Measurements from ENCODE around the gene ITPRID1.

The ITPRID1 gene

GRCh38 chr7:31487071-31487470 lies 26.8 kb upstream of the ITPRID1 start:
- Histone ChIP-seq H3K36me3 (ENCODE audit: control insufficient read depth in 1 of 2, insufficient read depth in 2 of 2, low read length in 2 of 2) (no peaks in the 10 kb centered on the region), H3K27ac (ENCODE audit: low read depth, low read length) (no peak overlapping the region), H3K4me3 (ENCODE audit: low read depth in 1 of 2, low read length in 2 of 2) (no peak overlapping the region), H3K27me3 (ENCODE audit: control insufficient read depth in 1 of 2, insufficient read depth in 2 of 2, low read length in 2 of 2) (no peaks in the 10 kb centered on the region), H3K9ac (ENCODE audit: low read depth in 1 of 2, low read length in 2 of 2) (no peak overlapping the region), H3K9me3 (ENCODE audit: control insufficient read depth in 1 of 2, low read length in 2 of 2) (no peaks in the 10 kb centered on the region), H3K4me1 (ENCODE audit: control insufficient read depth in 1 of 2, insufficient read depth in 2 of 2, low read length in 2 of 2) (no peaks in the 10 kb centered on the region)

DNA sequence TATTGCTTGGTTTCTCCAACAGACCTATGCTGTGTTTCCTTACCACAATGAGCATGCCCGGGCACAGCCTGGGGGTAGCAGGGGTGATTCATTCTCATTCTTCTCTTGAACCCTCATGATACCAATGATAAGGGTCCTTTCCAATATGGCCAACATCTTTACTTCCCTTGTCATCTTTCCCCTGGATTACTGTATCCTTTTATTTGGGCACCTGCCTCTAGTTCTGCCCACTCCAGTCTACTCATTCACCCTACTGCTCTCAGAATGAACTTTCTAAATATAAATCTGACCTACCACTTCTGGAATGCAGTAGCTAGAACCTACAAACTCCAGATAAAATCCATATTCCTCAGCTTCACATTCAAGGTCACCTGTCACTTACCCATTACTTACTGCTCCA lies 26.4 kb upstream of the ITPRID1 start:
- Histone ChIP-seq H3K9ac (ENCODE audit: low read depth in 1 of 2, low read length in 2 of 2) (no peak overlapping the region), H3K4me3 (ENCODE audit: low read depth in 1 of 2, low read length in 2 of 2) (no peak overlapping the region), H3K4me1 (ENCODE audit: control insufficient read depth in 1 of 2, insufficient read depth in 2 of 2, low read length in 2 of 2) (no peaks in the 10 kb centered on the region), H3K9me3 (ENCODE audit: control insufficient read depth in 1 of 2, low read length in 2 of 2) (no peaks in the 10 kb centered on the region), H3K27ac (ENCODE audit: low read depth, low read length) (no peak overlapping the region), H3K36me3 (ENCODE audit: control insufficient read depth in 1 of 2, insufficient read depth in 2 of 2, low read length in 2 of 2) (no peaks in the 10 kb centered on the region), H3K27me3 (ENCODE audit: control insufficient read depth in 1 of 2, insufficient read depth in 2 of 2, low read length in 2 of 2) (no peaks in the 10 kb centered on the region)

DNA sequence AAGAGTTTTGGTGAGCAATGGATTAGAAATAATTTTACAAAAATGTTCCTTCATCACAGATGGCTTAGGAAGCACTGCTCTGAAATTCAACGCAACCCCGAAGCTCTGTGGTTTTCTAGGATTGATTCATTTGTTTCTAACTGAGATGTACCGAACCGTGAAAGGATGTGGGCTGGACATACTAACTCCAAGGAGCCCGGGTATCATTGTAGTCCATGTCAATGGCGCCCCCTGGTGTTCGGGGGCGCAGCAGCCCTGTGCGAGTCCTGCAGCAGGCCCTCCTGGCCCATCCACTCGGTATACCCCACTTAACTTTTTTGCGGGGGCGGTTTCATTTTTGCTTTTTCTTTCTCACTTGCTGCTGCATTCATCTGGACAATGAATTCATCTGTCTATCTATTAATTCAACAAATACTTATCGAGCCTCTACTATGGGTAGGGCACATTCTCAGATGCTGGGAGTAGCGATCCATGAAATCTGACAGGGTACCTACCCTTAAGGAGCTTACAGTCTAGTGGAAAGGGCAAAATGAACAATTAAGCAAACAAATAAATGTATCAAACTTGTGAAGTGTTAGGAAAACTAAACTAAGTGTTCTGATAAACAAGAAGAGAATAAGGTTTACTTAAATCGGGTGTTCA lies 25.2 kb upstream of the ITPRID1 start:
- H3K27ac ChIP-seq (ENCODE audit: low read depth, low read length): no peak overlapping the region
- H3K4me1 ChIP-seq (ENCODE audit: control insufficient read depth in 1 of 2, insufficient read depth in 2 of 2, low read length in 2 of 2): no peaks in the 10 kb centered on the region
- H3K9me3 ChIP-seq (ENCODE audit: control insufficient read depth in 1 of 2, low read length in 2 of 2): no peaks in the 10 kb centered on the region
- H3K4me3 ChIP-seq (ENCODE audit: low read depth in 1 of 2, low read length in 2 of 2): no peak overlapping the region
- no peaks in the 10 kb centered on the region for H3K27me3 ChIP-seq (ENCODE audit: control insufficient read depth in 1 of 2, insufficient read depth in 2 of 2, low read length in 2 of 2)
- no peak overlapping the region for H3K9ac ChIP-seq (ENCODE audit: low read depth in 1 of 2, low read length in 2 of 2)
- no peaks in the 10 kb centered on the region for H3K36me3 ChIP-seq (ENCODE audit: control insufficient read depth in 1 of 2, insufficient read depth in 2 of 2, low read length in 2 of 2)

DNA sequence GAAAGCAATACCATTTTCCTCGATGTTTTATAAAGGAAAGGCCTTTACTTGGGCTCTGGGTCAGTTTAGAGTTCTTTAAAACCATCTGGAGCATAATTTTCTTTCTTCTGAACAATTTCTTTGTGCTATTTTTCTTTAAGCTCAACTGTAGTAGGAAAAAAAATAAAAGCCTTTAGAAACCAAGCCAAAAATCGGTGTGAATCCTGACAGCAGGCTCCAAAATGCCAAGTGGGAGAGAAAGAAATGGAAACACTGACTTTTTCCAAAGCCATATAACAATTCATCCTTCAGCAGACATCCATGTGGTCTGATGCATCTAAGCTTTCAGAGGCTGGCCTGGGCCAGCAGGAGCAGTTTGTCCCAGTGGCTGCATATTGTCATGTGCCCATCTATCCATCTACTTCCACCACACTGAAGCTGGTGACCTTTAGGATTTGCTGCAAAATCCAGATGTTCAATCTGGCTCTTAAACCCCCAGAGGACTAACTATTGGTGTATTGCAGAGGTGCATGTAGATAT lies 23.0 kb upstream of the ITPRID1 start:
- H3K9me3 ChIP-seq (ENCODE audit: control insufficient read depth in 1 of 2, low read length in 2 of 2): no peaks in the 10 kb centered on the region
- no peaks in the 10 kb centered on the region for H3K27me3 ChIP-seq (ENCODE audit: control insufficient read depth in 1 of 2, insufficient read depth in 2 of 2, low read length in 2 of 2)
- H3K27ac ChIP-seq (ENCODE audit: low read depth, low read length): no peak overlapping the region
- no peak overlapping the region for H3K4me3 ChIP-seq (ENCODE audit: low read depth in 1 of 2, low read length in 2 of 2)
- H3K9ac ChIP-seq (ENCODE audit: low read depth in 1 of 2, low read length in 2 of 2): no peak overlapping the region
- no peaks in the 10 kb centered on the region for H3K36me3 ChIP-seq (ENCODE audit: control insufficient read depth in 1 of 2, insufficient read depth in 2 of 2, low read length in 2 of 2)
- no peaks in the 10 kb centered on the region for H3K4me1 ChIP-seq (ENCODE audit: control insufficient read depth in 1 of 2, insufficient read depth in 2 of 2, low read length in 2 of 2)

DNA sequence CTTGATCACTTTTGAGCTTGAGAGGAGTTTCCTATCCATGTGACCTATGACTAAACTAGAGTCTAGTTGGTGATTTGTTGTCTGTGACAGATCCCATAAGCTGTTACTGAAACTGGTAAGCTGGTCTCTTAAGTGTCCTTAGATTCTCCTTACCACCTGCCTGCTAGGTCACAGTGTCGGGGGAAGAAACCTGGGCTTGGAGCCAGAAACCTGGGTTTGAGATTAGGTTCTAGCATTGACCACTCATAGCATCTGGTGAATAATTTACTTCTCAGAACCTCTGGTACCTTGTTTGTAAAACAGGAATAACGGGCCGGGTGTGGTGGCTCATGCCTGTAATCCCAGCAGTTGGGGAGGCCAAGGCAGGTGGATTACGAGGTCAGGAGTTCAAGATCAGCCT lies 21.8 kb upstream of the ITPRID1 start:
- H3K4me1 ChIP-seq (ENCODE audit: control insufficient read depth in 1 of 2, insufficient read depth in 2 of 2, low read length in 2 of 2): no peaks in the 10 kb centered on the region
- no peaks in the 10 kb centered on the region for H3K9me3 ChIP-seq (ENCODE audit: control insufficient read depth in 1 of 2, low read length in 2 of 2)
- H3K27ac ChIP-seq (ENCODE audit: low read depth, low read length): no peak overlapping the region

GRCh38 chr7:31493714-31494181 lies 20.1 kb upstream of the ITPRID1 start:
- Histone ChIP-seq H3K4me1 (ENCODE audit: control insufficient read depth in 1 of 2, insufficient read depth in 2 of 2, low read length in 2 of 2) (no peaks in the 10 kb centered on the region), H3K36me3 (ENCODE audit: control insufficient read depth in 1 of 2, insufficient read depth in 2 of 2, low read length in 2 of 2) (no peaks in the 10 kb centered on the region), H3K27ac (ENCODE audit: low read depth, low read length) (no peak overlapping the region), H3K9ac (ENCODE audit: low read depth in 1 of 2, low read length in 2 of 2) (no peak overlapping the region), H3K27me3 (ENCODE audit: control insufficient read depth in 1 of 2, insufficient read depth in 2 of 2, low read length in 2 of 2) (no peaks in the 10 kb centered on the region), H3K4me3 (ENCODE audit: low read depth in 1 of 2, low read length in 2 of 2) (no peak overlapping the region), H3K9me3 (ENCODE audit: control insufficient read depth in 1 of 2, low read length in 2 of 2) (no peaks in the 10 kb centered on the region)

More for the DNA sequence above, 21.8 kb upstream of the ITPRID1 start:
- no peak overlapping the region for H3K9ac ChIP-seq (ENCODE audit: low read depth in 1 of 2, low read length in 2 of 2)
- H3K36me3 ChIP-seq (ENCODE audit: control insufficient read depth in 1 of 2, insufficient read depth in 2 of 2, low read length in 2 of 2): no peaks in the 10 kb centered on the region
- no peak overlapping the region for H3K4me3 ChIP-seq (ENCODE audit: low read depth in 1 of 2, low read length in 2 of 2)
- no peaks in the 10 kb centered on the region for H3K27me3 ChIP-seq (ENCODE audit: control insufficient read depth in 1 of 2, insufficient read depth in 2 of 2, low read length in 2 of 2)

- Histone ChIP-seq H3K4me3 (ENCODE audit: low read depth in 1 of 2, low read length in 2 of 2) (no peak overlapping the region), H3K9me3 (ENCODE audit: control insufficient read depth in 1 of 2, low read length in 2 of 2) (no peaks in the 10 kb centered on the region), H3K36me3 (ENCODE audit: control insufficient read depth in 1 of 2, insufficient read depth in 2 of 2, low read length in 2 of 2) (no peaks in the 10 kb centered on the region), H3K27me3 (ENCODE audit: control insufficient read depth in 1 of 2, insufficient read depth in 2 of 2, low read length in 2 of 2) (no peaks in the 10 kb centered on the region), H3K9ac (ENCODE audit: low read depth in 1 of 2, low read length in 2 of 2) (no peak overlapping the region), H3K4me1 (ENCODE audit: control insufficient read depth in 1 of 2, insufficient read depth in 2 of 2, low read length in 2 of 2) (peaks cover 0 to 6% of the 10 kb centered on the region in 2 donors), H3K27ac (ENCODE audit: low read depth, low read length) (no peak overlapping the region)
Measured at GRCh38 chr7:31494421-31494820, 19.5 kb upstream of the ITPRID1 start.

DNA sequence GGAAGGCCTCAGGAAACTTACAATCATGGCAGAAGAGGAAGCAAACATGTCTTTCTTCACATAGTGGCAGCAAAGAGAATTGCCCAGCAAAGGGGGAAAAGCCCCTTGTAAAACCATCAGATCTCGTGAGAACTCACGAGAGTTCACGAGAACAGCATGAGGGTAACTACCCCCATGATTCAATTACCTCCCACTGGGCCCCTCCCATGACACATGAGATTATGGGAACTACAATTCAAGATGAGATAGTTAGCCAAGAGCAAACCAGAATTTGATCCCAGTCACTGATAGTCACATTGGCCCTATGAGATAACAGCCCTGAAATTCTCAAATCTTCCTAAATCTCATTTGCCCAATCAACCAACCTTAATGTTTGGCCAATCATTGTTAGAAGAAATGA lies 18.2 kb upstream of the ITPRID1 start:
- H3K36me3 ChIP-seq (ENCODE audit: control insufficient read depth in 1 of 2, insufficient read depth in 2 of 2, low read length in 2 of 2): no peaks in the 10 kb centered on the region

GRCh38 chr7:31497516-31497915 lies 16.4 kb upstream of the ITPRID1 start:
- no peak overlapping the region for H3K4me3 ChIP-seq (ENCODE audit: low read depth in 1 of 2, low read length in 2 of 2)
- no peaks in the 10 kb centered on the region for H3K9me3 ChIP-seq (ENCODE audit: control insufficient read depth in 1 of 2, low read length in 2 of 2)
- no peak overlapping the region for H3K9ac ChIP-seq (ENCODE audit: low read depth in 1 of 2, low read length in 2 of 2)
- H3K27ac ChIP-seq (ENCODE audit: low read depth, low read length): no peak overlapping the region
- no peaks in the 10 kb centered on the region for H3K36me3 ChIP-seq (ENCODE audit: control insufficient read depth in 1 of 2, insufficient read depth in 2 of 2, low read length in 2 of 2)
- no peaks in the 10 kb centered on the region for H3K27me3 ChIP-seq (ENCODE audit: control insufficient read depth in 1 of 2, insufficient read depth in 2 of 2, low read length in 2 of 2)
- peaks cover 6 to 18% of the 10 kb centered on the region in 2 donors for H3K4me1 ChIP-seq (ENCODE audit: control insufficient read depth in 1 of 2, insufficient read depth in 2 of 2, low read length in 2 of 2)

More for the DNA sequence above, 18.2 kb upstream of the ITPRID1 start:
- no peaks in the 10 kb centered on the region for H3K9me3 ChIP-seq (ENCODE audit: control insufficient read depth in 1 of 2, low read length in 2 of 2)
- peaks cover 6 to 18% of the 10 kb centered on the region in 2 donors for H3K4me1 ChIP-seq (ENCODE audit: control insufficient read depth in 1 of 2, insufficient read depth in 2 of 2, low read length in 2 of 2)
- H3K4me3 ChIP-seq (ENCODE audit: low read depth in 1 of 2, low read length in 2 of 2): no peak overlapping the region
- H3K27ac ChIP-seq (ENCODE audit: low read depth, low read length): no peak overlapping the region
- no peak overlapping the region for H3K9ac ChIP-seq (ENCODE audit: low read depth in 1 of 2, low read length in 2 of 2)
- no peaks in the 10 kb centered on the region for H3K27me3 ChIP-seq (ENCODE audit: control insufficient read depth in 1 of 2, insufficient read depth in 2 of 2, low read length in 2 of 2)

GRCh38 chr7:31500656-31501055 lies 13.2 kb upstream of the ITPRID1 start:
- no peaks in the 10 kb centered on the region for H3K36me3 ChIP-seq (ENCODE audit: control insufficient read depth in 1 of 2, insufficient read depth in 2 of 2, low read length in 2 of 2)
- H3K4me1 ChIP-seq (ENCODE audit: control insufficient read depth in 1 of 2, insufficient read depth in 2 of 2, low read length in 2 of 2): peaks cover 6 to 18% of the 10 kb centered on the region in 2 donors
- H3K9ac ChIP-seq (ENCODE audit: low read depth in 1 of 2, low read length in 2 of 2): no peak overlapping the region
- H3K4me3 ChIP-seq (ENCODE audit: low read depth in 1 of 2, low read length in 2 of 2): no peak overlapping the region
- no peaks in the 10 kb centered on the region for H3K9me3 ChIP-seq (ENCODE audit: control insufficient read depth in 1 of 2, low read length in 2 of 2)
- no peak overlapping the region for H3K27ac ChIP-seq (ENCODE audit: low read depth, low read length)
- no peaks in the 10 kb centered on the region for H3K27me3 ChIP-seq (ENCODE audit: control insufficient read depth in 1 of 2, insufficient read depth in 2 of 2, low read length in 2 of 2)
